GM12873 (cell line): Measurements from ENCODE around the gene ZCCHC14.

Source experiments
- CTCF ChIP-seq: IDR thresholded peaks from 2 replicates; pipeline ENCODE4 v1.5.1; 2012; ENCODE audit warnings: low read depth, mild to moderate bottlenecking, moderate library complexity, low read length, control low read depth; ENCODE audit not compliant: insufficient read depth; ENCODE audit errors: missing control alignments

ZCCHC14 gene

GRCh38 chr16:87499189-87499486 is 6.3 kb upstream of the ZCCHC14 start:
- no peak for TF ChIP-seq CTCF

- no peak for TF ChIP-seq CTCF
These were observed 5.7 kb upstream of the ZCCHC14 start for GRCh38 chr16:87498324-87499188.

DNA sequence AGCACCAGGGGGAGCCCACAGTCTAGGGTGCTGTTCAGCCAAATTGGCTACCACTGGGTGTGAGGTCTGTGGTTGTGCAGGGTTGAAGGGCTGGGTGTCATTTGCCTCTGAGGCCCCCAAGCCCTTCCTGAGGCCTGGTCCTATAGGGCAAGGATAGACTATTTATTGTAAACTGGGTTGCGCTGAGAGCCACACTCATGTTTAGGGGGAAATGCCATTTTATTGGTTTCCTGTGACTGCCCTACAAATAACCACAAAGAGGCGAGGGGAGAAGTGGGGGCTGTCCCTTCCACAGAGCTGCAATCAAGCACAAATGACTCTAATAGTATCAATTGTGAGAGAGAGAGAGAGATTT is 3.6 kb upstream of the ZCCHC14 start:
- TF ChIP-seq CTCF, result no peak

DNA sequence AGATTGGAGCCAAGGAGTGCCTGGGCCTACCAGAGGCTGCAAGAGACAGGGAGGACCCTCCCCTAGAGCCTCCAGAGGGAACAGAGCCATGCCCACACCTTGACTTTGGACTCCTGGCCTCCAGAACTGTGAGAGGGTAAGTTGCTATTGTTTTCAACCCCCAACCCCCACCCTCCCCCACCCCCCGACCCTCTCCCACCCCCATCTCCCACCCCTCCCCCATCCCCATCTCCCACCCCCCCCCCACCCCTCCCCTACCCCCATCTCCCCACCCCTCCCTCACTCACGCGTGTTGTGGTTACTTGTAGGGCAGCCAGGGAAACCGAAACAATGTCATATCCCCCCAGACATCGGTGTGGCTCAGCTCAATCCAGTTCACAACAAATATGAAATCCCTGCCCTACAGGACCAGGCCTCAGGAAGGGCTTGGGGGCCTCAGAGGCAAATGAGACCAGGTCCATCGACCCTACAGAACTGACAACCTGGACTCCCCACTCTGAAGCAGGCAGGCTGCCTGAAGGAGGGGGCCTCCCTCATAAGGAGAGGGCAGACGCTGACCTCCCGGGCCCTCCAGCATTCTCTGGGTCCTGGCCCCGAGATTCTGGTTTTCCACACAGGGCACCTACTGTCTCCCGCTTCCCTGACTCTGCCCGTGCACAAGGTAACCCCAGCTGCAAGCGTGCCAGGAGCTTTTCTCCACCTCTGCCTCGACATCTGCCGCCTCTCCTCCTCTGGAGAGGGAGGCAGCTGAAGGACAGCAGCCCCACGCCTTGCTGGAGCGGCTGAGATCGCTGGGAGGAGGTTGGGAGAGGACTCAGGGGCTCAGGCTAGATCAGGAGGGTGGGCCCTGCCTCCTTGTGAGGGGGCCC is 3.0 kb upstream of the ZCCHC14 start:
- no peak for TF ChIP-seq CTCF

DNA sequence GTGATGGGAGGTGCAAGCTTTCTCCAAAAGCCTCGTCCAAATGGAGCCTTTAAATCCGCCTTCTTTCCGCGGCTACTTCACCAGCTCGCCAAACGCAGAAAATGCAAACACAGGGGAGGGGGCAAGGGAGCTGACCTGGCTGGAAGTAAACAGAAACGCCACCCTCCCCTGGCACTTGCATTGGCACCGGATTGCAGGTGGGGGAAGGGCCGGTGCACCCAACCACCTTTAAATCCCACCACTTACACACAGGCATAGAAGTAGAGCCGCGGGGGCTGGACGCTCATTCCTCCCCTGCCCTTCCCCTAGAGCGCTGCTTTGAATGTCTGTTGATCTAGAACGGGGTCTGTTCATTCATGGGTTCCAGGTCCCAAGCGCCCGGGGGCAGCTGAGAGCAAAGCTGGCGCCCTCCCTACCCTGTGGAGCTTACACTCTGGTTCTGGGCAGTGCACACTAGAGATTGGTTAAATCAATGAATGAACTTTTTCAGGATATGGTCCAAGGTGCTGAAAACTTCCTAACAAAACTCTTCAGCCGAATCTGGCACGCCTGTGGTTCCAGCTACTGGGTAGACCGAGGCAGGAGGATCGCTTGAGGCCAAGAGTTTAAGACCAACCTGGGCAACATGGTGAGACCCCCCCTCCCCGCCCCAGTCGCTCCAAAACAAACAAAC is 920 bp upstream of the ZCCHC14 start:
- no peak for TF ChIP-seq CTCF

- TF ChIP-seq CTCF, result no peak
These were observed 563 bp downstream of the ZCCHC14 start for GRCh38 chr16:87492291-87492630.
